ENCODE data around the gene IMMP2L.

GRCh38 chr7:111364413-111364812 is 197.9 kb downstream of the IMMP2L start:
- no peak for TF ChIP-seq RFX5 (IDR thresholded peaks at IDR 0.05; ENCODE audit: low read depth, low read length)
- TF ChIP-seq, protein P1, sequence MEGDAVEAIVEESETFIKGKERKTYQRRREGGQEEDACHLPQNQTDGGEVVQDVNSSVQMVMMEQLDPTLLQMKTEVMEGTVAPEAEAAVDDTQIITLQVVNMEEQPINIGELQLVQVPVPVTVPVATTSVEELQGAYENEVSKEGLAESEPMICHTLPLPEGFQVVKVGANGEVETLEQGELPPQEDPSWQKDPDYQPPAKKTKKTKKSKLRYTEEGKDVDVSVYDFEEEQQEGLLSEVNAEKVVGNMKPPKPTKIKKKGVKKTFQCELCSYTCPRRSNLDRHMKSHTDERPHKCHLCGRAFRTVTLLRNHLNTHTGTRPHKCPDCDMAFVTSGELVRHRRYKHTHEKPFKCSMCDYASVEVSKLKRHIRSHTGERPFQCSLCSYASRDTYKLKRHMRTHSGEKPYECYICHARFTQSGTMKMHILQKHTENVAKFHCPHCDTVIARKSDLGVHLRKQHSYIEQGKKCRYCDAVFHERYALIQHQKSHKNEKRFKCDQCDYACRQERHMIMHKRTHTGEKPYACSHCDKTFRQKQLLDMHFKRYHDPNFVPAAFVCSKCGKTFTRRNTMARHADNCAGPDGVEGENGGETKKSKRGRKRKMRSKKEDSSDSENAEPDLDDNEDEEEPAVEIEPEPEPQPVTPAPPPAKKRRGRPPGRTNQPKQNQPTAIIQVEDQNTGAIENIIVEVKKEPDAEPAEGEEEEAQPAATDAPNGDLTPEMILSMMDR (conservative IDR thresholded peaks at IDR 0.05; ENCODE audit: low read depth, low read length): no peak
- TF ChIP-seq CEBPB (IDR thresholded peaks at IDR 0.05; ENCODE audit: low read depth, low read length): peak; percentile 95
- TF ChIP-seq MXI1 (IDR thresholded peaks at IDR 0.05; ENCODE audit: borderline replicate concordance, low read depth, low read length): no peak
- TF ChIP-seq RCOR1 (IDR thresholded peaks at IDR 0.05; ENCODE audit: insufficient replicate concordance, low read length): no peak
- no peak for TF ChIP-seq USF2 (IDR thresholded peaks at IDR 0.05; ENCODE audit: low read depth, low read length)
- no peak for TF ChIP-seq POLR2A (IDR thresholded peaks at IDR 0.05; ENCODE audit: low read depth, low read length)
- no peak for TF ChIP-seq NFE2L2 (IDR thresholded peaks at IDR 0.05; ENCODE audit: low read depth, low read length)
